T-cell (primary cell): ENCODE measurements around the gene LRRC75A. TPM values are rescaled to one million over a fixed set of nuclear protein-coding genes. Genes with fewer than 3 reads are reported as not detected.

Experiments used
- ATAC-seq, 4 experiments: fragments of 200-7000 bp in 3 of 4; fragments of 150-1000 bp in 1 of 4; cut with Tn5 transposase; replicated peaks in 1 of 4; 1 replicate in 3 of 4; 2 replicates in 1 of 4; pipeline ENCODE4 v1.10.0; 2021; ENCODE audit warnings: moderate library complexity in 3 of 4, mild to moderate bottlenecking in 2 of 4, moderate number of reproducible peaks in 1 of 4
- CTCF ChIA-PET, 2 donors: fragments of 300-600 bp; sonication (Branson Sonifier 250); formaldehyde crosslinking; loops; one replicate each; lab custom pipeline; 2022; ENCODE audit warnings: antibody characterized with exemption in 2 of 2; lab: Charles Lee
- POLR2A ChIA-PET, 2 donors: fragments of 300-600 bp; sonication (Branson Sonifier 250); formaldehyde crosslinking; loops; one replicate each; lab custom pipeline; 2022; ENCODE audit warnings: antibody characterized with exemption in 2 of 2; lab: Charles Lee
- DNase-seq, 35 experiments: peaks; one replicate each; pipeline versions ENCODE4 v3.0.0 to v3.0.0-alpha.2; 2013 to 2023
- H3K27ac ChIP-seq: one replicate; pipeline ENCODE4 v1.5.1; 2013; ENCODE audit warnings: low read length
- H3K27me3 ChIP-seq, 2 experiments: replicated peaks in 1 of 2; 1 replicate in 1 of 2; 2 replicates in 1 of 2; pipeline versions ENCODE4 v1.6.1 to v1.7.0; 2013; ENCODE audit warnings: low read length in 1 of 2, mixed read lengths in 1 of 2; ENCODE audit not compliant: control insufficient read depth in 2 of 2, insufficient read depth in 2 of 2; ENCODE audit errors: extremely low read depth in 1 of 2
- H3K36me3 ChIP-seq, 2 donors: 1 replicate in 1 of 2; 2 replicates in 1 of 2; pipeline versions ENCODE4 v1.6.1 to v1.7.0; 2013; ENCODE audit warnings: low read length in 1 of 2; ENCODE audit not compliant: control insufficient read depth in 2 of 2, insufficient read depth in 1 of 2; ENCODE audit errors: extremely low read depth in 1 of 2
- H3K4me1 ChIP-seq, 2 experiments: 1 replicate in 1 of 2; 2 replicates in 1 of 2; pipeline versions ENCODE4 v1.6.1 to v1.7.0; 2013; ENCODE audit warnings: low read length in 2 of 2, mixed read lengths in 1 of 2; ENCODE audit not compliant: insufficient read depth in 2 of 2, control insufficient read depth in 1 of 2; ENCODE audit errors: extremely low read depth in 1 of 2
- H3K4me3 ChIP-seq, 2 donors: 1 replicate in 1 of 2; 2 replicates in 1 of 2; pipeline versions ENCODE4 v1.5.1 to v1.7.0; 2013; ENCODE audit warnings: mild to moderate bottlenecking in 2 of 2, low read length in 1 of 2, moderate library complexity in 1 of 2; ENCODE audit not compliant: control insufficient read depth in 1 of 2; ENCODE audit errors: extremely low read depth in 1 of 2
- H3K9me3 ChIP-seq: 2 replicates; pipeline ENCODE4 v1.7.0; 2013
- H3K27ac Mint-ChIP-seq, 2 donors: one replicate each; pipeline ENCODE4 v1.8.0; 2020 to 2021; ENCODE audit warnings: mild to moderate bottlenecking in 2 of 2, mixed read lengths in 2 of 2
- H3K27me3 Mint-ChIP-seq, 2 donors: one replicate each; pipeline ENCODE4 v1.8.0; 2021 to 2022; ENCODE audit warnings: mixed read lengths in 2 of 2
- H3K36me3 Mint-ChIP-seq: one replicate; pipeline ENCODE4 v1.8.0; 2021; ENCODE audit warnings: mixed read lengths
- H3K4me1 Mint-ChIP-seq, 3 donors: one replicate each; pipeline ENCODE4 v1.8.0; 2020 to 2022; ENCODE audit warnings: mixed read lengths in 3 of 3, mild to moderate bottlenecking in 1 of 3
- H3K4me3 Mint-ChIP-seq, 3 donors: one replicate each; pipeline ENCODE4 v1.8.0; 2020 to 2022; ENCODE audit warnings: mild to moderate bottlenecking in 3 of 3, mixed read lengths in 3 of 3, moderate library complexity in 3 of 3
- H3K9me3 Mint-ChIP-seq, 3 donors: one replicate each; pipeline ENCODE4 v1.8.0; 2020 to 2022; ENCODE audit warnings: mixed read lengths in 3 of 3
- WGBS: methylation state at CpG from one replicate; pipeline ENCODE4 v1.1.5; 2013; ENCODE audit warnings: missing lambda C conversion rate; ENCODE audit not compliant: insufficient coverage; 5-methylcytosine and 5-hydroxymethylcytosine counted together
- total RNA-seq, 35 experiments: library from RNA in 6 of 35; stranded (reverse) in 6 of 35; fragments of 120-200 nt in 1 of 35; gene quantifications; one replicate each; pipeline versions ENCODE4 v1.2.1 to v1.2.4 and lab custom pipeline; 2013 to 2026

The LRRC75A gene
- total RNA-seq, 5 donors from 2014 or later (not counting 1 experiment from before 2014, with no cell fraction given), result 3.5 to 7.8 (median 5.4) TPM

DNA sequence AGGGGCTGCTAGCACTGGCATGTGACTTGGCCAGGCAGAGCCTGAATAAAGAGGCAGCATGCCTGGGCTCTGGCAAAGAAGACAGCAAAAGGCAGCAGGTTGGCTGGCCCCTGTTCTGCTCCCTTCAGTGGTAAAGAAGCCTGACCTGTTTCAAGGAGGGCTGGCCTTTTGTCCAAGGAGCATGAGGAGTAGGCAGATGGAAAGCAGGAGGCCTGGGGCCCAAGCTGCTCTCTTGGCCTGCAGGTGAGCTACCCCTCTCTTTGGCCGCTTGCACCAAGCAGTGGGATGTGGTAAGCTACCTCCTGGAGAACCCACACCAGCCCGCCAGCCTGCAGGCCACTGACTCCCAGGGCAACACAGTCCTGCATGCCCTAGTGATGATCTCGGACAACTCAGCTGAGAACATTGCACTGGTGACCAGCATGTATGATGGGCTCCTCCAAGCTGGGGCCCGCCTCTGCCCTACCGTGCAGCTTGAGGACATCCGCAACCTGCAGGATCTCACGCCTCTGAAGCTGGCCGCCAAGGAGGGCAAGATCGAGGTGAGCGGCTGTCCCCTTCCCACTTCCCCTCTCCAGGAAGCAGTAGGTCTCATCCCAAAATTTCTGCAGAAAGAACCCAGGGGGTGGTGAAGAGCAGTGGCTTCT, 68.6 kb downstream of the LRRC75A start:
- 96% methylated on average over 5 of the region's 10 CpGs for WGBS
- Mint-ChIP-seq H3K4me1 (peaks cover 28 to 32% (median 30%) of the 10 kb centered on the region in 3 donors), H3K9me3 (no peaks in the 10 kb centered on the region), H3K27ac (peak overlapping the region in 1 of 2 donors; percentile 28), H3K36me3 (peaks cover 35% of the 10 kb centered on the region), H3K4me3 (no peak overlapping the region), H3K27me3 (no peaks in the 10 kb centered on the region)
- ChIA-PET POLR2A (interaction anchor here in 1 of 2 donors (0.7 kb wide), 1 partner anchor 1612 kb away, joined by 5 read pairs; no protein-coding TSS in a partner anchor), CTCF (interaction anchor here in 1 of 2 donors (0.6 kb wide), 1 partner anchor 161 kb away, joined by 3 read pairs; no protein-coding TSS in a partner anchor)
- H3K27me3 ChIP-seq, result no peaks in the 10 kb centered on the region
- ATAC-seq (no peak), DNase-seq (no peak)
- peaks cover 36 to 79% of the 10 kb centered on the region in 2 donors for H3K36me3 ChIP-seq
- peaks cover 3 to 25% of the 10 kb centered on the region in 2 experiments for H3K4me1 ChIP-seq
- no peak overlapping the region for H3K4me3 ChIP-seq
- no peak overlapping the region for H3K27ac ChIP-seq
- no peaks in the 10 kb centered on the region for H3K9me3 ChIP-seq

DNA sequence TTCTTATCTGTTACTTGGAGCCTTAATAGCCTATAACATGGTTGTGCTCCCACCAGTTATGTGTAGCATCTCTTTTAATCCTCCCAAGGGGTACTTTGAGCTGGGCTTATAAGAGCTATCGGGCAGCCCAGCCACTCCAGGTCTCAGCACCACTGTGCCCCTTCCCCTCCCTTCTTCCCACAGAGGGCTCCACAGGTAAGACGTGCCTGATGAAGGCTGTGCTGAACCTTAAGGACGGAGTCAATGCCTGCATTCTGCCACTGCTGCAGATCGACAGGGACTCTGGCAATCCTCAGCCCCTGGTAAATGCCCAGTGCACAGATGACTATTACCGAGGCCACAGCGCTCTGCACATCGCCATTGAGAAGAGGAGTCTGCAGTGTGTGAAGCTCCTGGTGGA, 69.6 kb downstream of the LRRC75A start:
- peaks cover 36 to 79% of the 10 kb centered on the region in 2 donors for H3K36me3 ChIP-seq
- H3K4me3 Mint-ChIP-seq, result no peak overlapping the region
- WGBS, result 96% methylated on average over 7 of the region's 7 CpGs
- H3K4me1 Mint-ChIP-seq, result peaks cover 33 to 40% (median 36%) of the 10 kb centered on the region in 3 donors
- H3K4me3 ChIP-seq, result no peak overlapping the region
- peak overlapping the region in 1 of 2 donors; percentile 39 for H3K27ac Mint-ChIP-seq
- no peaks in the 10 kb centered on the region for H3K27me3 ChIP-seq
- H3K4me1 ChIP-seq, result peaks cover 4 to 34% of the 10 kb centered on the region in 2 experiments
- no peaks in the 10 kb centered on the region for H3K27me3 Mint-ChIP-seq
- H3K9me3 ChIP-seq, result no peaks in the 10 kb centered on the region
- H3K36me3 Mint-ChIP-seq, result peaks cover 40% of the 10 kb centered on the region
- ChIA-PET CTCF (interaction anchor here in 1 of 2 donors (0.7 kb wide), 1 partner anchor 1088 kb away, joined by 6 read pairs; no protein-coding TSS in a partner anchor), POLR2A (no interaction called here)
- H3K9me3 Mint-ChIP-seq, result no peaks in the 10 kb centered on the region
- H3K27ac ChIP-seq, result no peak overlapping the region
- DNase-seq, result no peak
- ATAC-seq, result no peak

DNA sequence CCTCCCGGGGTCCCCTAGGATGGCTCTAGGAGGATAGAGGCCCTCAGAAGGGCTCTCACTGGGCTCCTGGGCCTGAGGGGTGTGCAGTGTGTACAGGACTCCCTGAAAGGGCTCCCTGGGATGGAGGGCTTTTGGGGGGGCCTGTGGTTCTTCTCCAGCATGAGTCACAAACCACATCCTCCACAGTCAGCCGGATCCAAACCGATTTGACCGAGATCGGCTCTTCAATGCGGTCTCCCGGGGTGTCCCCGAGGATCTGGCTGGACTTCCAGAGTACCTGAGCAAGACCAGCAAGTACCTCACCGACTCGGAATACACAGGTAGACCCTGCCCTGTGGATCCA, 72.1 kb downstream of the LRRC75A start:
- Mint-ChIP-seq H3K36me3 (peaks cover 31% of the 10 kb centered on the region), H3K4me3 (peak overlapping the region in 2 of 3 donors; percentile 63 to 95), H3K27me3 (no peaks in the 10 kb centered on the region), H3K9me3 (no peaks in the 10 kb centered on the region), H3K4me1 (peaks cover 50 to 56% (median 51%) of the 10 kb centered on the region in 3 donors), H3K27ac (peak overlapping the region; percentile 79 to 99)
- Histone ChIP-seq H3K4me3 (no peak overlapping the region), H3K9me3 (no peaks in the 10 kb centered on the region), H3K36me3 (peaks cover 21 to 58% of the 10 kb centered on the region in 2 donors), H3K27ac (peak overlapping the region; percentile 29), H3K4me1 (peaks cover 8 to 58% of the 10 kb centered on the region in 2 experiments), H3K27me3 (no peaks in the 10 kb centered on the region)
- ChIA-PET POLR2A (no interaction called here), CTCF (no interaction called here)
- WGBS, result 15% methylated on average over 9 of the region's 10 CpGs
- DNase-seq (peak in 7 of 35 experiments; percentile 22 to 49 (median 33)), ATAC-seq (peak in 3 of 4 experiments; percentile 11 to 23 (median 21))

DNA sequence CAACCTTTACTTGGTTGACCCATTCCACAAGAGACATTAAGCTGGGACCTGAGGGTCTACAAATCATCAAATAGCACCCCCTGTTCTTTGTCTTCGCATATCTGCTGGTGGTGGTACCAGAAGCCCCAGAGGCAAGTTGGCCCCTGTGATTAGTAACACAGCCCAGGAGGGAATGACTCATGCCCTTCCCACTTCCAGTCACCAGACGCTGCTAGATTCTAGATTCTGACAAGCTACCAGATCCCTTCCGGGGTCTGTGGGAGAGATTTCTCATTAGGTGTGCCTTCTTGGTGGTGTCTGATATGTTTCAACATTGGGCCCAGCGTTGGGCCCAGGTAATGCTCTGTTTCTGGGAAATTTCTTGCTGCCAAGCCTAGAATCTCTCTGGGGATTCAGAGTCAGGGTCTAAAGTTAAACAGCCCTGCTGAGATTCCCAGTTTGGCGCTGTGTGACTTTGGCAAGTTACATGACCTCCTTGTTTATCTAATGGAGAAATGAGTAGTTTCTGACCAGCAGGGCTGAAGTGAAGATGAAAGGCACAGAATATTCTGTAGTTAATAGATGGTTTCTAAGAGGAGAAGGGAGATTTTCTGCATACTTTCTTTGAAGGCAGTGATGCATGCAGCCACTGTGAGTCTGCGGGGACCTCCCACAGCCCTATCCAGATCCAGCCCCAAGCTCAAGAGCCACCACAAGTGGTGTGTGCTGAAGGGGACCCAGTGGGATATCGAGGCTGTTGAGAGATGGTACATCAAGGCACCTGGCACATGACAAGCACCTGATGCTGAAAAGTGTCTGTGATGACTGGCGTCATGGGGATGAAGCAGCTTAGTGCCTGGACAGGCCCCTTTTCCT, 72.7 kb downstream of the LRRC75A start:
- CTCF ChIA-PET, result interaction anchor here in 1 of 2 donors (0.5 kb wide), 1 partner anchor 51 kb away, joined by 7 read pairs; no protein-coding TSS in a partner anchor
- peaks cover 56 to 60% (median 56%) of the 10 kb centered on the region in 3 donors for H3K4me1 Mint-ChIP-seq

DNA sequence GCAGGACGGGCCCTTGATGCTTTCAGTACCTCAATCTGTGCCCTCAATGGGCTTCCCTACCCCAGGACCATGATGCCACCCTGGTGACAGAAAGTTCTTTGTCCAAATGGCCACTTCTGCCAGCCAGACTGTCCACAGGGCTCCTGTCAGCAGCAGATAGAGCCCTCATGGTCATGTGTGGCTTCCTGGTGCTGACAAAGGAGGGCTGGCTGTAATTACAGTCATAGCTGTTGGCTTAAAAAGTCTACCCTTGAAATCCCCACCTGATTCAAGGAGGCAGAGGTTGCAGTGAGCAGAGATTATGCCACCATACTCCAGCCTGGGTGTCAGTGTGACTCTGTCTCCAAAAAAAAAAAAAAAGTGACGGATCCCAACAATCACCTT, 73.3 kb downstream of the LRRC75A start:
- Histone ChIP-seq H3K36me3 (peaks cover 21 to 56% of the 10 kb centered on the region in 2 donors), H3K4me1 (peaks cover 8 to 66% of the 10 kb centered on the region in 2 experiments), H3K9me3 (no peaks in the 10 kb centered on the region), H3K4me3 (no peak overlapping the region), H3K27ac (peak overlapping the region; percentile 22), H3K27me3 (no peaks in the 10 kb centered on the region)
- Mint-ChIP-seq H3K9me3 (no peaks in the 10 kb centered on the region), H3K36me3 (peaks cover 31% of the 10 kb centered on the region), H3K4me3 (peak overlapping the region; percentile 63 to 95 (median 68)), H3K27me3 (no peaks in the 10 kb centered on the region), H3K27ac (peak overlapping the region; percentile 79 to 99), H3K4me1 (peaks cover 56 to 62% (median 59%) of the 10 kb centered on the region in 3 donors)
- DNase-seq (no peak), ATAC-seq (no peak)
- POLR2A ChIA-PET, result interaction anchor here in 1 of 2 donors (0.5 to 0.6 kb wide), 2 partner anchors 38 to 164 kb away, joined by 3 to 5 read pairs; partner anchors contain the start of gene UBB
- WGBS, result 88% methylated on average over 1 of the region's 2 CpGs
- CTCF ChIA-PET, result interaction anchor here in 1 of 2 donors (0.5 kb wide), 1 partner anchor 50 kb away, joined by 7 read pairs; no protein-coding TSS in a partner anchor

More for the DNA sequence above, 72.7 kb downstream of the LRRC75A start:
- peak in 5 of 35 experiments; percentile 16 to 50 (median 34) for DNase-seq
- H3K27ac ChIP-seq, result peak overlapping the region; percentile 29
- POLR2A ChIA-PET, result interaction anchor here in 1 of 2 donors (0.5 to 0.6 kb wide), 2 partner anchors 38 to 165 kb away, joined by 3 to 5 read pairs; partner anchors contain the start of gene UBB
- H3K4me1 ChIP-seq, result peaks cover 8 to 64% of the 10 kb centered on the region in 2 experiments
- Mint-ChIP-seq H3K4me3 (peak overlapping the region; percentile 63 to 95 (median 68)), H3K36me3 (peaks cover 31% of the 10 kb centered on the region), H3K9me3 (no peaks in the 10 kb centered on the region), H3K27ac (peak overlapping the region; percentile 79 to 99), H3K27me3 (no peaks in the 10 kb centered on the region)
- ATAC-seq, result peak in 2 of 4 experiments; percentile 21 to 26
- H3K4me3 ChIP-seq, result no peak overlapping the region
- H3K36me3 ChIP-seq, result peaks cover 21 to 58% of the 10 kb centered on the region in 2 donors
- WGBS, result 43% methylated on average over 6 of the region's 8 CpGs
- no peaks in the 10 kb centered on the region for H3K9me3 ChIP-seq
- no peaks in the 10 kb centered on the region for H3K27me3 ChIP-seq
